K562 (cell line): ENCODE data around the gene GRHPR. TPM values are rescaled to one million over a fixed set of nuclear protein-coding genes. Genes with fewer than 3 reads are reported as not detected.

ENCODE experiments used
- ATAC-seq: fragments of 200-7000 bp; cut with Tn5 transposase; 3 replicates; pipeline ENCODE4 v1.9.1; 2020; ENCODE audit warnings: moderate library complexity
- BruUV-seq: library from RNA; stranded (reverse); fragments of 400-500 nt; replicated peaks from 2 replicates; lab custom pipeline; 2021; lab: Mats Ljungman, UMichigan
- CTCF ChIA-PET: fragments of 300-600 bp; formaldehyde crosslinking; extraction: SDS; loops from one replicate; lab custom pipeline; 2021; ENCODE audit warnings: low intra/inter-chr PET ratio; lab: Yijun Ruan, JAX
- POLR2A ChIA-PET: fragments of 300-600, 350-650 bp; sonication (Branson Sonifier 250); formaldehyde crosslinking; extraction: SDS; loops from one replicate; lab custom pipeline; 2021; ENCODE audit warnings: antibody characterized with exemption, inconsistent platforms; lab: Yijun Ruan, JAX
- DNase-seq, 4 experiments: peaks; one replicate each; pipeline versions ENCODE4 v3.0.0 to v3.0.0-alpha.2; 2011 to 2018; ENCODE audit warnings: low spot score in 3 of 4, mixed read lengths in 3 of 4; ENCODE audit errors: extremely low read depth in 1 of 4
- FAIRE-seq: peaks from 2 replicates; lab custom pipeline; 2011; peaks lifted over from hg19 to GRCh38; lab: Jason Lieb, UNC
- H2AFZ ChIP-seq: 2 replicates; pipeline ENCODE4 v1.6.0; 2011; ENCODE audit warnings: low read depth, low read length, control low read depth, inconsistent platforms
- H3K27ac ChIP-seq: fragments of 200-600 bp; 3 replicates; pipeline ENCODE4 v1.8.0; 2011; ENCODE audit warnings: low read depth, mild to moderate bottlenecking, control low read depth, inconsistent platforms, low read length, moderate library complexity, mixed read lengths; ENCODE audit errors: extremely low read depth
- H3K27me3 ChIP-seq, 2 experiments: fragments of 300-600 bp in 1 of 2; 2 replicates in 1 of 2; 3 replicates in 1 of 2; pipeline versions ENCODE4 v1.6.0 to v1.8.0; 2011; ENCODE audit warnings: inconsistent platforms in 2 of 2, low read length in 2 of 2, mild to moderate bottlenecking in 1 of 2, mixed read lengths in 1 of 2, moderate library complexity in 1 of 2; ENCODE audit not compliant: control insufficient read depth in 2 of 2, insufficient read depth in 2 of 2
- H3K36me3 ChIP-seq: fragments of 300-600 bp; 3 replicates; pipeline ENCODE4 v1.8.0; 2011; ENCODE audit warnings: mild to moderate bottlenecking, low read length, inconsistent platforms; ENCODE audit not compliant: control insufficient read depth, insufficient read depth
- H3K4me1 ChIP-seq, 2 experiments: fragments of 200-600 bp in 1 of 2; replicated peaks in 1 of 2; 2 replicates in 1 of 2; 3 replicates in 1 of 2; pipeline versions ENCODE4 v1.5.1 to v1.8.0; 2011; ENCODE audit warnings: inconsistent platforms in 2 of 2, low read length in 2 of 2, mild to moderate bottlenecking in 1 of 2, mixed read lengths in 1 of 2, moderate library complexity in 1 of 2; ENCODE audit not compliant: control insufficient read depth in 2 of 2, insufficient read depth in 2 of 2
- H3K4me2 ChIP-seq: 2 replicates; pipeline ENCODE4 v1.6.1; 2011; ENCODE audit warnings: low read length, control low read depth, inconsistent platforms, mixed read lengths; ENCODE audit not compliant: insufficient read depth
- H3K4me3 ChIP-seq: fragments of 200-600 bp; sonication (generic), shearing (Covaris generic); 2 replicates; pipeline ENCODE4 v1.5.1; 2016; ENCODE audit warnings: control low read depth, inconsistent platforms
- H3K79me2 ChIP-seq: fragments of 200-600 bp; 3 replicates; pipeline ENCODE4 v1.8.0; 2011; ENCODE audit warnings: low read length, inconsistent platforms; ENCODE audit not compliant: control insufficient read depth, insufficient read depth
- H3K9ac ChIP-seq, 2 experiments: 2 replicates each; pipeline versions ENCODE4 v1.6.0 to v1.6.1; 2011; ENCODE audit warnings: low read depth in 2 of 2, low read length in 2 of 2, control low read depth in 1 of 2, inconsistent platforms in 1 of 2, mild to moderate bottlenecking in 1 of 2, mixed read lengths in 1 of 2; ENCODE audit not compliant: insufficient read depth in 1 of 2
- H3K9me1 ChIP-seq: one replicate; pipeline ENCODE4 v1.6.0; 2011; ENCODE audit warnings: inconsistent platforms, mild to moderate bottlenecking, low read length, moderate library complexity; ENCODE audit not compliant: control insufficient read depth, insufficient read depth
- H3K9me3 ChIP-seq: replicated peaks from 2 replicates; pipeline ENCODE4 v1.5.1; 2011; ENCODE audit warnings: low read depth, low read length, inconsistent platforms; ENCODE audit not compliant: control insufficient read depth, insufficient read depth
- H4K20me1 ChIP-seq: replicated peaks from 2 replicates; pipeline ENCODE4 v1.6.1; 2011; ENCODE audit warnings: low read length, inconsistent platforms, mixed read lengths; ENCODE audit not compliant: control insufficient read depth, insufficient read depth
- CREB1 ChIP-seq, 2 experiments: sonication (generic) in 1 of 2; formaldehyde crosslinking in 1 of 2; IDR thresholded peaks; 2 replicates each; pipeline versions ENCODE4 v1.6.1 to v1.8.0; 2012 to 2022; ENCODE audit warnings: inconsistent platforms in 1 of 2, mild to moderate bottlenecking in 1 of 2, missing genetic modification reagents in 1 of 2, moderate library complexity in 1 of 2
- CSDE1 ChIP-seq, 2 experiments: fragments of 450-650 bp; IDR thresholded peaks; 2 replicates each; pipeline ENCODE4 v1.6.1; 2016; ENCODE audit warnings: mild to moderate bottlenecking in 1 of 2
- NELFE ChIP-seq: IDR thresholded peaks from 2 replicates; pipeline ENCODE4 v1.6.1; 2011; ENCODE audit warnings: mild to moderate bottlenecking; ENCODE audit not compliant: insufficient read depth, insufficient read length
- PHB ChIP-seq: fragments of 250-450 bp; sonication (Bioruptor Pico); IDR thresholded peaks from 2 replicates; pipeline ENCODE4 v1.5.0; 2021
- PML ChIP-seq: IDR thresholded peaks from 2 replicates; pipeline ENCODE4 v1.6.1; 2012; ENCODE audit warnings: low read length, inconsistent platforms
- RB1 ChIP-seq: fragments of 450-650 bp; IDR thresholded peaks from 2 replicates; pipeline ENCODE4 v1.6.1; 2017; ENCODE audit warnings: low read depth, mild to moderate bottlenecking
- RBBP5 ChIP-seq: fragments of 200-600 bp; sonication (generic); IDR thresholded peaks from 2 replicates; pipeline ENCODE4 v1.6.1; 2012; ENCODE audit warnings: borderline replicate concordance, mild to moderate bottlenecking, low read length, control low read depth, inconsistent platforms; ENCODE audit not compliant: insufficient read depth, poor library complexity, severe bottlenecking
- SAFB ChIP-seq: fragments of 200-400 bp; formaldehyde crosslinking; IDR thresholded peaks from 2 replicates; pipeline ENCODE4 v1.6.1; 2017; ENCODE audit warnings: low read depth, low read length, borderline replicate concordance
- SRSF9 ChIP-seq: fragments of 200-400 bp; formaldehyde crosslinking; IDR thresholded peaks from 2 replicates; pipeline ENCODE4 v1.6.1; 2017; ENCODE audit warnings: low read depth, low read length, borderline replicate concordance
- TAF1 ChIP-seq: IDR thresholded peaks from 2 replicates; pipeline ENCODE4 v1.6.1; 2011; ENCODE audit warnings: mild to moderate bottlenecking, low read length, moderate library complexity; ENCODE audit not compliant: insufficient read depth, control insufficient read depth, severe bottlenecking; ENCODE audit errors: extremely low read depth
- TAF15 ChIP-seq: fragments of 200-400 bp; formaldehyde crosslinking; IDR thresholded peaks from 2 replicates; pipeline ENCODE4 v1.6.1; 2017; ENCODE audit warnings: mild to moderate bottlenecking, low read depth, low read length, moderate library complexity
- YY1 ChIP-seq, 3 experiments: IDR thresholded peaks; 2 replicates each; pipeline ENCODE4 v1.6.1; 2011; ENCODE audit warnings: low read length in 2 of 3, mild to moderate bottlenecking in 2 of 3, moderate library complexity in 2 of 3, borderline replicate concordance in 1 of 3, control low read depth in 1 of 3, low read depth in 1 of 3; ENCODE audit not compliant: insufficient read depth in 3 of 3, insufficient replicate concordance in 2 of 3, control insufficient read depth in 1 of 3, insufficient read length in 1 of 3; ENCODE audit errors: extremely low read depth in 1 of 3
- ZNF3 ChIP-seq: fragments of 250-450 bp; sonication (Bioruptor Pico); IDR thresholded peaks from 2 replicates; pipeline ENCODE4 v1.5.0; 2021; ENCODE audit warnings: mild to moderate bottlenecking, moderate library complexity
- WGBS: fragments of 100-300 bp; shearing (Covaris generic); methylation state at CpG from one replicate; pipeline ENCODE4 v1.1.6; 2016; ENCODE audit warnings: low coverage, mixed read lengths; ENCODE audit not compliant: insufficient coverage; ENCODE audit errors: missing lambda C conversion rate; 5-methylcytosine and 5-hydroxymethylcytosine counted together
- in situ Hi-C: fragments of 300-500 bp; cut with MboI; formaldehyde crosslinking; loops from 4 replicates; pipeline ENCODE4 v1.15.0; 2018; ENCODE audit warnings: inconsistent platforms, mixed read lengths
- intact Hi-C: fragments of 100-400 bp; cut with micrococcal nuclease; formaldehyde crosslinking; loops from 2 replicates; pipeline ENCODE4 v1.14.2; 2022
- polyA plus RNA-seq, 8 experiments: library from polyadenylated mRNA; depleted of rRNA in 4 of 8; stranded (reverse) in 5 of 8; unstranded in 3 of 8; fragments of >200 nt; fragmentation: Nextera tagmentation in 2 of 8; fragmentation: Illumina TruSeq in 1 of 8; extraction: Ambion mirVana in 2 of 8; extraction: Trizol in 1 of 8; gene quantifications; 2 replicates each; pipeline versions ENCODE4 v1.2.1 to v1.2.3, GENCODE V29; 2011 to 2014; ENCODE audit warnings: inconsistent platforms in 1 of 8, missing spikeins in 1 of 8
- total RNA-seq, 7 experiments: library from RNA; depleted of rRNA in 6 of 7; stranded (reverse); fragments of >200 nt in 6 of 7; fragmentation: Illumina TruSeq in 2 of 7; extraction: Trizol in 2 of 7; gene quantifications; 2 replicates each; pipeline versions ENCODE4 v1.2.1 to v1.2.3, GENCODE V29; 2011 to 2021; ENCODE audit warnings: low replicate concordance in 1 of 7
- TF ChIP-seq, protein P1 (sequence below): fragments of 450-650 bp; conservative IDR thresholded peaks from 2 replicates; pipeline ENCODE4 v1.6.1; 2016; ENCODE audit warnings: missing genetic modification characterization, low read depth, mild to moderate bottlenecking, control low read depth, missing compliant biosample characterization
- TF ChIP-seq, protein P2 (sequence below): conservative IDR thresholded peaks from 2 replicates; pipeline ENCODE4 v1.6.1; 2011; ENCODE audit warnings: low read depth, mild to moderate bottlenecking, low read length; ENCODE audit not compliant: control insufficient read depth

Gene GRHPR
- total and polyA plus RNA-seq, 9 of the 15 experiments (the other 6 are each of a cell fraction or from before 2014, with no cell fraction given) = 38.9 to 144 (median 120) TPM

DNA sequence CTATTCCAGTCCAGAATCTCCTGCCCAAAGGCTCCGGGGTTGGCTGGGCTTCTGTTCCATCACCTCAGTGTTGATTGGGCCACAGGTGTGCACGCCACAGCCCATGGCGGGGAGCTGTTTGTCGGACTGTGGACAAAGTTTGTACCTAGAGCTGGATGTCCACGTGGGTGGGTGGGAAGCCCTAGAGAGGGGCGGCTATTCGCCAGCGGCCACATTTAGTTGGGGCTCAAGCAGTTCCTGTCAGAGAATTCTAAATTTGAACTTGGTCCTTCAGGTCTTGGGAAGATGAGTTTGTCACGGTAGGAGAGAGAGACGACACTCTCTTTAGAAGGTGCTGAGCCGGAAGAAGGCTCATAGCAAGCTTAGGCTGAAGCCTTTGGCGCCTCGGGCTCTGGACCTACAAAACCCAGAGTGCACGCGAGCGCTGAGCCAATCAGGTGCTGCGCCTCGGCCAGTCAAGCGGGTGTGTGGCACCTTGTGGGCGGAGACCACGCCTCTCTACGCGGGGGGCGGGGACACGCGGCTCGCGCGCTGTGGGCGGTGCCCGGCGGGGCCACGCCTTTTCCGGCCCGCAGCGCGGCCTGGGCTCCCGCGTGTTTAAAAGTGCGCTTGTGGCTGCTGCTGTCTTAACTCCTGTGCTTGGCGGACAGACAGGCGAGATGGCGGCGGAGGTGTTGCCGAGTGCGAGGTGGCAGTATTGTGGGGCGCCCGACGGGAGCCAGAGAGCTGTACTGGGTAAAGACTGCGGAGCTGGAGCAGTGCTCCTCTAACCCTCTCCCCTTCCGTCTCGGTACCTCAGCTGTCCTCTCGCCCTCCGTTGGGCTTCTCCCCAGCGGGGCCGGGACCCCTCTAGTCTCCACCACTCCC lies 63.1 kb downstream of the GRHPR start, which contains the start of gene POLR1E:
Gene POLR1E (plus strand): TSS at position 560 of the 867 bp plus-strand sequence. CDS start 100 bp downstream, at position 660.
- in situ Hi-C loops = loop anchor here (10.0 to 25.0 kb wide), 2 partner anchors 419 to 877 kb away; partner anchors contain the start of gene SLC25A51
- TF ChIP-seq, protein P1, sequence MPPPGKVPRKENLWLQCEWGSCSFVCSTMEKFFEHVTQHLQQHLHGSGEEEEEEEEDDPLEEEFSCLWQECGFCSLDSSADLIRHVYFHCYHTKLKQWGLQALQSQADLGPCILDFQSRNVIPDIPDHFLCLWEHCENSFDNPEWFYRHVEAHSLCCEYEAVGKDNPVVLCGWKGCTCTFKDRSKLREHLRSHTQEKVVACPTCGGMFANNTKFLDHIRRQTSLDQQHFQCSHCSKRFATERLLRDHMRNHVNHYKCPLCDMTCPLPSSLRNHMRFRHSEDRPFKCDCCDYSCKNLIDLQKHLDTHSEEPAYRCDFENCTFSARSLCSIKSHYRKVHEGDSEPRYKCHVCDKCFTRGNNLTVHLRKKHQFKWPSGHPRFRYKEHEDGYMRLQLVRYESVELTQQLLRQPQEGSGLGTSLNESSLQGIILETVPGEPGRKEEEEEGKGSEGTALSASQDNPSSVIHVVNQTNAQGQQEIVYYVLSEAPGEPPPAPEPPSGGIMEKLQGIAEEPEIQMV = no peak
- TF ChIP-seq CREB1 (IDR thresholded peaks at IDR 0.05) = peak; percentile 81
- peak; percentile 84 for TF ChIP-seq CREB1 (CRISPR knock-in tag; IDR thresholded peaks at IDR 0.05)
- TF ChIP-seq SAFB = 0 out of 2 replicates have a peak, but pooled peaks have one; percentile 48
- peak; percentile 40; the same call in 1 of the 2 replicates for TF ChIP-seq PML
- TF ChIP-seq RB1 = peak; percentile 85
- no peak for TF ChIP-seq PHB (CRISPR knock-in tag)
- TF ChIP-seq, protein P2, sequence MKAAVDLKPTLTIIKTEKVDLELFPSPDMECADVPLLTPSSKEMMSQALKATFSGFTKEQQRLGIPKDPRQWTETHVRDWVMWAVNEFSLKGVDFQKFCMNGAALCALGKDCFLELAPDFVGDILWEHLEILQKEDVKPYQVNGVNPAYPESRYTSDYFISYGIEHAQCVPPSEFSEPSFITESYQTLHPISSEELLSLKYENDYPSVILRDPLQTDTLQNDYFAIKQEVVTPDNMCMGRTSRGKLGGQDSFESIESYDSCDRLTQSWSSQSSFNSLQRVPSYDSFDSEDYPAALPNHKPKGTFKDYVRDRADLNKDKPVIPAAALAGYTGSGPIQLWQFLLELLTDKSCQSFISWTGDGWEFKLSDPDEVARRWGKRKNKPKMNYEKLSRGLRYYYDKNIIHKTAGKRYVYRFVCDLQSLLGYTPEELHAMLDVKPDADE = peak; percentile 73; the same call in 1 of the 2 replicates
- TF ChIP-seq CSDE1 (IDR thresholded peaks at IDR 0.05) = no peak
- peak; percentile 40 for TF ChIP-seq NELFE
- TF ChIP-seq RBBP5 = peak; percentile 74
- peak in 2 of 3 experiments; percentile 66 to 76 for TF ChIP-seq YY1 (IDR thresholded peaks at IDR 0.05; ENCODE audit: borderline replicate concordance in 1 of 3, control insufficient read depth in 1 of 3, extremely low read depth in 1 of 3, insufficient read depth in 3 of 3, insufficient read length in 1 of 3, insufficient replicate concordance in 2 of 3, low read depth in 1 of 3, low read length in 2 of 3)
- TF ChIP-seq SRSF9 = no peak
- TF ChIP-seq ZNF3 (CRISPR knock-in tag) = no peak
- no peak for TF ChIP-seq TAF15
- TF ChIP-seq TAF1 = peak; percentile 84

More for the DNA sequence above, 63.1 kb downstream of the GRHPR start, which contains the start of gene POLR1E:
- Histone ChIP-seq H3K9ac (peak within 1 kb of the TSS; percentile 90 to 98), H2AFZ (peak within 1 kb of the TSS; percentile 96), H3K27me3 (no peaks in the 10 kb centered on the region), H3K36me3 (peaks cover 39% of the 10 kb centered on the region), H3K4me1 (peaks cover 20 to 21% of the 10 kb centered on the region in 2 experiments; a peak in 4 of 5 replicates), H3K4me2 (peak within 1 kb of the TSS; percentile 98), H3K9me3 (no peaks in the 10 kb centered on the region), H3K79me2 (peaks cover 34% of the 10 kb centered on the region), H4K20me1 (no peaks in the 10 kb centered on the region), H3K27ac (peak within 1 kb of the TSS; percentile 78), H3K9me1 (no peaks in the 10 kb centered on the region), H3K4me3 (peak within 1 kb of the TSS; percentile 60)
- BruUV-seq = TSS peak; percentile 90
- ATAC-seq = peak; percentile 97
- CTCF ChIA-PET = no interaction called here
- DNase-seq = peak; percentile 98 to 100 (median 100)
- POLR2A ChIA-PET = interaction anchor here (0.6 to 4.2 kb wide), 9 partner anchors 11 to 292 kb away, joined by 3 to 44 read pairs (median 6); no protein-coding TSS in a partner anchor
- WGBS = 11% methylated on average over 54 of the region's 56 CpGs
- intact Hi-C loops = no loop called here
- peak; percentile 95 for FAIRE-seq
